Measurements from ENCODE around the gene PTPRM. TPM values are rescaled to one million over a fixed set of nuclear protein-coding genes. Genes with fewer than 3 reads are reported as not detected.
A peak's percentile ranks its signal among the peaks of the same experiment; 100 is the strongest.

Gene PTPRM
- total RNA-seq, 1 experiment from 2014 or later, result 11.1 TPM

DNA sequence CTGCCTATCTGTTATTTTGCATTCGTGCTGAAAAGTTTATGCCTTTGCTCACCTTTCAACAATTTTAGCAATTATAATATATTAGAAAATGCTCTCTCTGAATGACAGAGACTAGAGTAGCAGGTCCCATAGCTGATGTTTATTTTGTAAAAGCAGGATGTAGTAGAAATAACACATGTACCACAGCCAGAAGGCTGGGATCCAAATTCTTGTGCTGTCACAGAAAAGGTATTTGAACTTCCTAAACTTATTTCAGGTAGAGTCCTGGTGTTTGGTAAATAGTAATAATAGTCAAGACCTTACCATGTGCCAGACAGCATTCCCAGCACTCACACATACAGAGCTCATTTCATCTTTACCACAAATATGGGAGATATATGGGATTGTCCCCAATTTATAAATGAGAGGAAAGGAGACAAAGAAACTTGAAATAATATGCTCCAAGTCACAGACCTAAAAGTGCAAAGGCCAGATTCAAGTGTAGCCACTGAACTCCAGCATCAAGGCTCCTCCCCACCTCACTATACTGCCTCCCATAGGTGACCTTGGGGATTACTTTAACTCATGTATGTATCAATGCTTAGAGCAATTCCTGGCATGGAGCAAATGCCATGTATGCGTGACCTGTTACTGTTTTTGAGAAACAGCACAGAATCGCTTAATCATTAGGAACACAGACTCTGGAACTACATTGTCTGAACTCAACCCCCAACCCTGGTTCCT is 757.4 kb downstream of the PTPRM start:
- Mint-ChIP-seq H3K27me3 (ENCODE audit: low read depth) (no peaks in the 10 kb centered on the region), H3K4me1 (no peaks in the 10 kb centered on the region), H3K9me3 (peaks cover 11% of the 10 kb centered on the region), H3K4me3 (no peak overlapping the region), H3K27ac (no peak overlapping the region), H3K36me3 (no peaks in the 10 kb centered on the region; the same call in 1 of the 2 replicates)
- ATAC-seq, result peak; percentile 51
- TF ChIP-seq ZNF138 (CRISPR knock-in tag; conservative IDR thresholded peaks at IDR 0.05) (no peak), IRF2 (CRISPR knock-in tag; IDR thresholded peaks at IDR 0.05; ENCODE audit: borderline replicate concordance, low read depth) (no peak), PRRX2 (CRISPR knock-in tag; IDR thresholded peaks at IDR 0.05) (no peak)
- TF ChIP-seq, protein P1, sequence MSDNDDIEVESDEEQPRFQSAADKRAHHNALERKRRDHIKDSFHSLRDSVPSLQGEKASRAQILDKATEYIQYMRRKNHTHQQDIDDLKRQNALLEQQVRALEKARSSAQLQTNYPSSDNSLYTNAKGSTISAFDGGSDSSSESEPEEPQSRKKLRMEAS (CRISPR knock-in tag; IDR thresholded peaks at IDR 0.05), result no peak
- TF ChIP-seq, protein P2, sequence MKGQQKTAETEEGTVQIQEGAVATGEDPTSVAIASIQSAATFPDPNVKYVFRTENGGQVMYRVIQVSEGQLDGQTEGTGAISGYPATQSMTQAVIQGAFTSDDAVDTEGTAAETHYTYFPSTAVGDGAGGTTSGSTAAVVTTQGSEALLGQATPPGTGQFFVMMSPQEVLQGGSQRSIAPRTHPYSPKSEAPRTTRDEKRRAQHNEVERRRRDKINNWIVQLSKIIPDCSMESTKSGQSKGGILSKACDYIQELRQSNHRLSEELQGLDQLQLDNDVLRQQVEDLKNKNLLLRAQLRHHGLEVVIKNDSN (CRISPR knock-in tag; IDR thresholded peaks at IDR 0.05), result no peak
- TF ChIP-seq, protein P3, sequence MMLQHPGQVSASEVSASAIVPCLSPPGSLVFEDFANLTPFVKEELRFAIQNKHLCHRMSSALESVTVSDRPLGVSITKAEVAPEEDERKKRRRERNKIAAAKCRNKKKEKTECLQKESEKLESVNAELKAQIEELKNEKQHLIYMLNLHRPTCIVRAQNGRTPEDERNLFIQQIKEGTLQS (CRISPR knock-in tag; conservative IDR thresholded peaks at IDR 0.05), result no peak
- ChIA-PET POLR2A (no interaction called here), CTCF (no interaction called here)
- no peak for DNase-seq (ENCODE audit: low spot score)

DNA sequence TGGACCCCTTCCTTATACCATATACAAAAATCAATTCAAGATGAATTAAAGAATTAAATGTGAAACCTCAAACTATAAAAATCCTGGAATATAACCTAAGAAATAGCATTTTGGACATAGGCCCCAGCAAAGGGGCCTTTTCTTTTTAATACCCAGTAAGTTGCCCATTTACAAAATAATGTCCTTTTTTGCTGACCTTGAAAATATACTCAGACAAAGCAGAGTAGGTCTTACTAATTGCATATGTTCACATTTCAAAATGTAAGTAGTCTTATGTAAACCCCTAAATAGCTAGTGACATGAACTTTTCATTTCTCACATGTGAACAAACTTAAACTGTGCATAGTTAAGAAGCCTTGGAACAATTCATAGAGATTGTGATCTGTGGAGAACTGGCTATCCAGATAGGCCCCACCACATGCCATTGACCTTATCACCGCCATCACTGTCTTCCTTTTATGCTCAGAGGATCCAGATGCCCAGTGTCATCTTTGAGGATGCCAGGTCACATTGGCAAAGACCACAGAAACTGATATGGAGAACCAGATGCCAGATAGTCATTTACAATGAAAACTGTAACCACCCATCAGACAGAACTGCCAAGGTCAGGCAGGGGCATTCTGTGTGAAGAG is 759.8 kb downstream of the PTPRM start:
- Mint-ChIP-seq H3K4me1 (no peaks in the 10 kb centered on the region), H3K27ac (no peak overlapping the region), H3K4me3 (no peak overlapping the region), H3K36me3 (no peaks in the 10 kb centered on the region; the same call in 1 of the 2 replicates), H3K9me3 (peaks cover 11% of the 10 kb centered on the region), H3K27me3 (ENCODE audit: low read depth) (no peaks in the 10 kb centered on the region)
- ChIA-PET POLR2A (no interaction called here), CTCF (no interaction called here)
- DNase-seq (ENCODE audit: low spot score) (no peak), ATAC-seq (no peak)
- TF ChIP-seq ZNF423 (CRISPR knock-in tag; IDR thresholded peaks at IDR 0.05), result no peak
- no peak for TF ChIP-seq CBFB (CRISPR knock-in tag; IDR thresholded peaks at IDR 0.05; ENCODE audit: low read depth)
- no peak for TF ChIP-seq ELF4 (CRISPR knock-in tag; IDR thresholded peaks at IDR 0.05; ENCODE audit: low read depth)
- no peak for TF ChIP-seq JUN (CRISPR knock-in tag; IDR thresholded peaks at IDR 0.05)
- no peak for TF ChIP-seq FOXJ3 (CRISPR knock-in tag; IDR thresholded peaks at IDR 0.05; ENCODE audit: borderline replicate concordance)
- no peak for TF ChIP-seq TEAD1 (CRISPR knock-in tag; IDR thresholded peaks at IDR 0.05)
- no peak for TF ChIP-seq FOXK1 (CRISPR knock-in tag; IDR thresholded peaks at IDR 0.05)
- TF ChIP-seq GABPB1 (CRISPR knock-in tag; IDR thresholded peaks at IDR 0.05), result no peak
- TF ChIP-seq, protein P4, sequence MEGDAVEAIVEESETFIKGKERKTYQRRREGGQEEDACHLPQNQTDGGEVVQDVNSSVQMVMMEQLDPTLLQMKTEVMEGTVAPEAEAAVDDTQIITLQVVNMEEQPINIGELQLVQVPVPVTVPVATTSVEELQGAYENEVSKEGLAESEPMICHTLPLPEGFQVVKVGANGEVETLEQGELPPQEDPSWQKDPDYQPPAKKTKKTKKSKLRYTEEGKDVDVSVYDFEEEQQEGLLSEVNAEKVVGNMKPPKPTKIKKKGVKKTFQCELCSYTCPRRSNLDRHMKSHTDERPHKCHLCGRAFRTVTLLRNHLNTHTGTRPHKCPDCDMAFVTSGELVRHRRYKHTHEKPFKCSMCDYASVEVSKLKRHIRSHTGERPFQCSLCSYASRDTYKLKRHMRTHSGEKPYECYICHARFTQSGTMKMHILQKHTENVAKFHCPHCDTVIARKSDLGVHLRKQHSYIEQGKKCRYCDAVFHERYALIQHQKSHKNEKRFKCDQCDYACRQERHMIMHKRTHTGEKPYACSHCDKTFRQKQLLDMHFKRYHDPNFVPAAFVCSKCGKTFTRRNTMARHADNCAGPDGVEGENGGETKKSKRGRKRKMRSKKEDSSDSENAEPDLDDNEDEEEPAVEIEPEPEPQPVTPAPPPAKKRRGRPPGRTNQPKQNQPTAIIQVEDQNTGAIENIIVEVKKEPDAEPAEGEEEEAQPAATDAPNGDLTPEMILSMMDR (IDR thresholded peaks at IDR 0.05), result no peak
- TF ChIP-seq PRRX2 (CRISPR knock-in tag; IDR thresholded peaks at IDR 0.05), result no peak
- TF ChIP-seq NR3C1 (CRISPR knock-in tag; conservative IDR thresholded peaks at IDR 0.05; ENCODE audit: low read depth), result no peak
- no peak for TF ChIP-seq NR2C2 (CRISPR knock-in tag; IDR thresholded peaks at IDR 0.05)
- no peak for TF ChIP-seq CREB1 (CRISPR knock-in tag; IDR thresholded peaks at IDR 0.05)
- TF ChIP-seq, protein P3 (CRISPR knock-in tag; conservative IDR thresholded peaks at IDR 0.05), result no peak
- TF ChIP-seq, protein P5, sequence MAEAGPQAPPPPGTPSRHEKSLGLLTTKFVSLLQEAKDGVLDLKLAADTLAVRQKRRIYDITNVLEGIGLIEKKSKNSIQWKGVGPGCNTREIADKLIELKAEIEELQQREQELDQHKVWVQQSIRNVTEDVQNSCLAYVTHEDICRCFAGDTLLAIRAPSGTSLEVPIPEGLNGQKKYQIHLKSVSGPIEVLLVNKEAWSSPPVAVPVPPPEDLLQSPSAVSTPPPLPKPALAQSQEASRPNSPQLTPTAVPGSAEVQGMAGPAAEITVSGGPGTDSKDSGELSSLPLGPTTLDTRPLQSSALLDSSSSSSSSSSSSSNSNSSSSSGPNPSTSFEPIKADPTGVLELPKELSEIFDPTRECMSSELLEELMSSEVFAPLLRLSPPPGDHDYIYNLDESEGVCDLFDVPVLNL (CRISPR knock-in tag; IDR thresholded peaks at IDR 0.05; ENCODE audit: borderline replicate concordance, low read depth), result no peak
- TF ChIP-seq, protein P6, sequence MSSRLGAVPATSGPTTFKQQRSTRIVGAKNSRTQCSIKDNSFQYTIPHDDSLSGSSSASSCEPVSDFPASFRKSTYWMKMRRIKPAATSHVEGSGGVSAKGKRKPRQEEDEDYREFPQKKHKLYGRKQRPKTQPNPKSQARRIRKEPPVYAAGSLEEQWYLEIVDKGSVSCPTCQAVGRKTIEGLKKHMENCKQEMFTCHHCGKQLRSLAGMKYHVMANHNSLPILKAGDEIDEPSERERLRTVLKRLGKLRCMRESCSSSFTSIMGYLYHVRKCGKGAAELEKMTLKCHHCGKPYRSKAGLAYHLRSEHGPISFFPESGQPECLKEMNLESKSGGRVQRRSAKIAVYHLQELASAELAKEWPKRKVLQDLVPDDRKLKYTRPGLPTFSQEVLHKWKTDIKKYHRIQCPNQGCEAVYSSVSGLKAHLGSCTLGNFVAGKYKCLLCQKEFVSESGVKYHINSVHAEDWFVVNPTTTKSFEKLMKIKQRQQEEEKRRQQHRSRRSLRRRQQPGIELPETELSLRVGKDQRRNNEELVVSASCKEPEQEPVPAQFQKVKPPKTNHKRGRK (CRISPR knock-in tag; IDR thresholded peaks at IDR 0.05; ENCODE audit: borderline replicate concordance), result no peak
- TF ChIP-seq, protein P7, sequence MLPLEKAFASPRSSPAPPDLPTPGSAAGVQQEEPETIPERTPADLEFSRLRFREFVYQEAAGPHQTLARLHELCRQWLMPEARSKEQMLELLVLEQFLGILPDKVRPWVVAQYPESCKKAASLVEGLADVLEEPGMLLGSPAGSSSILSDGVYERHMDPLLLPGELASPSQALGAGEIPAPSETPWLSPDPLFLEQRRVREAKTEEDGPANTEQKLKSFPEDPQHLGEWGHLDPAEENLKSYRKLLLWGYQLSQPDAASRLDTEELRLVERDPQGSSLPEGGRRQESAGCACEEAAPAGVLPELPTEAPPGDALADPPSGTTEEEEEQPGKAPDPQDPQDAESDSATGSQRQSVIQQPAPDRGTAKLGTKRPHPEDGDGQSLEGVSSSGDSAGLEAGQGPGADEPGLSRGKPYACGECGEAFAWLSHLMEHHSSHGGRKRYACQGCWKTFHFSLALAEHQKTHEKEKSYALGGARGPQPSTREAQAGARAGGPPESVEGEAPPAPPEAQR (CRISPR knock-in tag; IDR thresholded peaks at IDR 0.05), result no peak
- TF ChIP-seq, protein P8, sequence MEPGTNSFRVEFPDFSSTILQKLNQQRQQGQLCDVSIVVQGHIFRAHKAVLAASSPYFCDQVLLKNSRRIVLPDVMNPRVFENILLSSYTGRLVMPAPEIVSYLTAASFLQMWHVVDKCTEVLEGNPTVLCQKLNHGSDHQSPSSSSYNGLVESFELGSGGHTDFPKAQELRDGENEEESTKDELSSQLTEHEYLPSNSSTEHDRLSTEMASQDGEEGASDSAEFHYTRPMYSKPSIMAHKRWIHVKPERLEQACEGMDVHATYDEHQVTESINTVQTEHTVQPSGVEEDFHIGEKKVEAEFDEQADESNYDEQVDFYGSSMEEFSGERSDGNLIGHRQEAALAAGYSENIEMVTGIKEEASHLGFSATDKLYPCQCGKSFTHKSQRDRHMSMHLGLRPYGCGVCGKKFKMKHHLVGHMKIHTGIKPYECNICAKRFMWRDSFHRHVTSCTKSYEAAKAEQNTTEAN (CRISPR knock-in tag; IDR thresholded peaks at IDR 0.05), result no peak
- TF ChIP-seq, protein P9, sequence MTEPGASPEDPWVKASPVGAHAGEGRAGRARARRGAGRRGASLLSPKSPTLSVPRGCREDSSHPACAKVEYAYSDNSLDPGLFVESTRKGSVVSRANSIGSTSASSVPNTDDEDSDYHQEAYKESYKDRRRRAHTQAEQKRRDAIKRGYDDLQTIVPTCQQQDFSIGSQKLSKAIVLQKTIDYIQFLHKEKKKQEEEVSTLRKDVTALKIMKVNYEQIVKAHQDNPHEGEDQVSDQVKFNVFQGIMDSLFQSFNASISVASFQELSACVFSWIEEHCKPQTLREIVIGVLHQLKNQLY (CRISPR knock-in tag; IDR thresholded peaks at IDR 0.05), result no peak
- TF ChIP-seq ZNF317 (CRISPR knock-in tag; IDR thresholded peaks at IDR 0.05; ENCODE audit: borderline replicate concordance, low read depth), result no peak
